GM08714 (cell line): ENCODE data around the gene THSD7A.

Experiments
- H3K4me3 ChIP-seq: fragments of 200-500 bp; sonication (Bioruptor generic); 2 replicates; pipeline ENCODE4 v1.5.1; 2014; ENCODE audit warnings: mild to moderate bottlenecking, low read length, inconsistent platforms
- ZNF274 ChIP-seq: IDR thresholded peaks from 2 replicates; pipeline ENCODE4 v1.6.1; 2012; ENCODE audit warnings: mild to moderate bottlenecking, low read depth, low read length

Gene THSD7A

DNA sequence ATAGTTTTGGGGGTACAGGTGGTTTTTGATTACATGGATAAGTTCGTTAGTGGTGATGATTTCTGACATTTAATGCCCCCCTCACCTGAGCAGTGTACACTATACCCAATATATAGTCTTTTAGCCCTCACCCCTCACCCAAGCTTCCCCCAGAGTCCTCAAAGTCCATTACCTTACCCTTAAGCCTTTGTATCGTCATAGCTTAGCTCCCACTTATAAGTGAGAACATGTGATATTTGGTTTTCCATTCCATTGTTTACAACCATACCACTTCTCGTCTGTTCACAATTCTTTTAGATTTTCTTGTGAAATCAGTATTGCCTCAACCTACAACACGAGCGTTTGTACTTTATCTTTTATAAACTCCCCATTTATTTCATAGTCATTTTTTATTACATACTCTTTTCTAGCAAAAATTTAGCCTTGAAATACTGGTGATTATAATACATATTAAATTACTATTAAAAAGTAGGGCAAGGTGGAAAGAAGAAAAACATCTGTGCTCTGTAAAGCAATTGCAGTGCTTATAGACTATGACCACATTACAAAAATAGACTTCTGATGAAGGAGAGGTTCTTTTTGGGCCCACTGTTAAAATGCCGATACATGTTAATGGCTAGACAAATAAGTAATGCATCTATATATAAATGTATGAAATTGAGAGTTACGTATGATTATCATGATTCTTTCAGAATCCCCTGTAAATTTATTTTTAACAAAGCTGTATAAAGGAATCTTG, 164.8 kb downstream of the THSD7A start:
- H3K4me3 ChIP-seq = no peak overlapping the region
- no peak for TF ChIP-seq ZNF274

GRCh38 chr7:11665357-11665756, 166.6 kb downstream of the THSD7A start:
- no peak overlapping the region for H3K4me3 ChIP-seq
- TF ChIP-seq ZNF274 = no peak

GRCh38 chr7:11655642-11656041, 176.4 kb downstream of the THSD7A start:
- no peak overlapping the region for H3K4me3 ChIP-seq
- no peak for TF ChIP-seq ZNF274

- no peak overlapping the region for H3K4me3 ChIP-seq
- TF ChIP-seq ZNF274 = no peak
Measured at GRCh38 chr7:11655163-11655562, 176.8 kb downstream of the THSD7A start.

DNA sequence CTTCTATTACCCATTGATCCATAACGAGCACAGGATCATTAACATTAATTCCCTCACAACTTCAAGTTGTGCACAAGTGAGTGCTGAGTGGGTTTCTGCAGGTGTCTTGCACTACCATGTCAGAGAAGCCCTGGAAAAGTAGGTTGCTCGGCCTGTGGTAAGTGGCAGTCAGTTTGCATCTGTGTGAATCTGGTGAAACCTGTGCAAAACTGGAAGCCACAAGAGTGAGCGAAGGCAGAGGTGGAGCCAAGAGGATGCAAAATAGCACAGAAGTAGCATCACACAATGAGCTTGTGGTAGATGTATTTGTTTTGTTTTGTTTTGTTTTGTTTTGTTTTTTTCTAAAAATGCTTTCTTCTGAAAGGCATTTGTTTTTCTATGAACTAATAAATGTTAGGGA, 181.5 kb downstream of the THSD7A start:
- no peak overlapping the region for H3K4me3 ChIP-seq
- TF ChIP-seq ZNF274 = no peak

- no peak overlapping the region for H3K4me3 ChIP-seq
- TF ChIP-seq ZNF274 = no peak
Measured at GRCh38 chr7:11650030-11650429, 182.0 kb downstream of the THSD7A start.

GRCh38 chr7:11648980-11649379, 183.0 kb downstream of the THSD7A start:
- H3K4me3 ChIP-seq = no peak overlapping the region
- no peak for TF ChIP-seq ZNF274

GRCh38 chr7:11648101-11648500, 183.9 kb downstream of the THSD7A start:
- TF ChIP-seq ZNF274 = no peak
- no peak overlapping the region for H3K4me3 ChIP-seq

DNA sequence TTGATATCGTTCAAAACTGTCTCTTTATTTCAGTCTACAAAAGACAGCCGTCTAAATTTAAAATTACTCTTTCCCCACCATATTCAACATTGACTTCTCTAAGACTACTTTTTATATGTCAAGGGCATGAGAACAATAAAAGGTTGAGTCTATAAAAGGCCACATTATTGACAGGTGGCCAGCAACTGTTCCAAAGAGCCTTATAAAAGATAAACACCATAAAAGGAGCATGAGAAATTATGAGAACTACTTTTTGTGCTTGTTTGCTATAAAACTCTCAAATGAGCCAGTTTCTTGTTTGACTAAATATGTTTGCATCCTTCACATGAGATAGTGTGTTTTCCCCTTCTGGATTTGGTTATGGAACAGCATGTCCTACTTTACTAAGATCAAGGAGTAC, 189.2 kb downstream of the THSD7A start:
- H3K4me3 ChIP-seq = no peak overlapping the region
- no peak for TF ChIP-seq ZNF274

DNA sequence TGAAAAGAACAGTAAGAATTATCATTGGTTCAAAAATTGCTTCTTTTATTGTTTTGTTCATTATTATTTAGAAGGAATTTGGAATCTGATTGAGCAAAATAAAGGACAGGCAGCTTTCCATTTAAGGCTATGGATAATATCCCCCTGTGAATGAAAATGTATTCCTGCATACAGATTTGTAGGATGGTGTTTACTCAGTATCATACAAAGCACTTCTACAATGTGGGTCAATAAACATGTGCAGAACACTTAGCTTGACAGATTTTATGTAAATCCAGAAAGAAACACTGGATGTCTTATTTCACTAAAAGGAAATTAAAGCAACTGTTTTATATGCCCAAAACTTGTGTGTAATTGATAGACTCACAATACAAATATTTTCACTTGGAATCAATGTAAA, 189.7 kb downstream of the THSD7A start:
- no peak for TF ChIP-seq ZNF274
- H3K4me3 ChIP-seq = no peak overlapping the region

DNA sequence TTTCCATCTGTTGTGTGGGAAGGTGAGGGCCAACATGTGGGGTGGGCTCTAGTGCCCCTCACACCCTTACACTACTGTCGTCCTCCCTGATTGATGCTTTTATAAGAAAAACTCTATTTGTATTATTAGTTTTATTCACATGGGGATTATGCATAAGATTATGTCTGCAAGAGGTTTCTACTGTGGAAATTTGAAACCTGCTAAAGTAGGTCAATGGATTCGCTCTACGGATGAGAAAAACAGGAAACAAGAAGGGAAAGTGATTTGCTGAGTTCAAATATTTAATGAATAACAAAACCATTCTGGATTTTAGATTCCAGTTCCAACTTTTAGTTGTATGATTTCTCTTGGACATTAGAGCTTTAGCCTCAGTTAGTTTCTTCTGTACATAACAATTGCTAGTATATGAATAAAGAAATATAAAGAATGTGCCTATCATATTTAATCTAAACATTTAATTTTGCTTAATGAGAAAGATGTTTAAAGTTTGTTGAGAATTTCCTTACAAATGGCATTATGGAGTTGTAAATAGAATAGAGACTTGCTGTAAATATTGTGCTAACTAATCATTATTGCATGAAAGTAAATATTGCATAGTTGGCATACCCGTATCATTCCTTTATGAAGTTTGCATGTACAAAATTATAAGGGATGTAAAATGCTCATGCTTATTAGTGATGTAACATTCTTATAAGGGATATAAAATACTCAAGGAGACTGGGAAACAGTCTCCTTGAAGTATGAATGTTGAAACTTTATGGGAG, 193.8 kb downstream of the THSD7A start:
- TF ChIP-seq ZNF274 = no peak
- H3K4me3 ChIP-seq = no peak overlapping the region

DNA sequence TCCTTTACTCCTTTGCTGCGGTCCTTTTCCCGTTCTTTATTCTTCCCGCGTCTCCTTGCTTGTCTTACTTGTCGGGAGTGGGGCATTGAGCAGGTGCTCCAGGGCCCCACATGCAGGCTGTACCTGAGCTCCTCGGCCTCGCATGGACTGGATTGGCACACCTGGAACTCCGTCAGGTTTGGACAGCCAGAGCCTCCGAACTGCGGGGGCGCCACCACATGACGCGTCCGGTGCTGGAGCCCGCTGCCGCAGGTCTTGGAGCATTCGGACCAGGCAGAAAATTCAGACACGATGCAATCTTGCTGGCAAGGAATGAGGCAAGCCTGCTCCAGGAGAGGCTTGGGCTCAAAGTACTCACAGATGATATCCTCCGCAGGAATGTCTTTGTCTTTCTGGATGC, 195.7 kb downstream of the THSD7A start:
- H3K4me3 ChIP-seq = no peak overlapping the region
- no peak for TF ChIP-seq ZNF274

DNA sequence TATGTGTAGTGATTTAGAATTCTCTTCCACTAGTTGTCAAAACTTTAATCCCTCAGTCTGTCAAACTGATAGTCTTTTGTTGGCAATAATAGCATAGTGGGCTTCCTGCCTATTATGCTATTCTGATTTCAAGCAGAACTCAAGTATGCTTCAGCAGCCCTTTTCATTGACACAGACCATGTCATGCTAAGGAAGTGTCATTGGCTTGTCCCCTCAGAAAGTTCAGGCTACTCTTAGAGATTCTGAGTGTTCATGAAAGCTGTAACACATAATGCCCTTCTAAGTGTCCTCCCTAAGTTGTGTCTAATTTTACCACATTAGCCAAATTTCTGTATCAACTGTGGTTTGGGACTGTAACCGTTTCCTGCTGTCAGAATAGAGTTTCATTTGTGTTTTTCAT, 198.7 kb downstream of the THSD7A start:
- no peak for TF ChIP-seq ZNF274

DNA sequence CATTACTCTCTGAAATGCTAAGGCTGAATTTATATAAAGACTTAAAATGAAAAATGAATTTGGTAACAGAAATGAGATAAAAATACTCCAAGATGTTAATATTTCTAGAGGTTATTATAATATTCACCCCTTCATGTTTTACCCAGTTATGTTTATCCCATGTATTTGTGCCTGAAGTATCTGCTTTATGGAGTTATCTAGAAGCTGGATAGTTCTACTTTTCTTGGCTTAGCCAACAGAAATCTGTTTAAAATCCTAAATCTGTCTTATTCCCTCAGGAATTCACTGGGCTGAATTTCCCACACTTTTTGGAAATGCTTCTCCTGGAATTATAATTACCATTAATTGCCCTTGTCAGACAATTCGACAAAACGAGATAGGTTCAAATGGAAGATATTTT, 201.6 kb downstream of the THSD7A start:
- TF ChIP-seq ZNF274 = no peak
- H3K4me3 ChIP-seq = no peak overlapping the region

More for the DNA sequence above, 198.7 kb downstream of the THSD7A start:
- no peak overlapping the region for H3K4me3 ChIP-seq

- H3K4me3 ChIP-seq = no peak overlapping the region
- no peak for TF ChIP-seq ZNF274
Measured at GRCh38 chr7:11625669-11626068, 206.3 kb downstream of the THSD7A start.

- H3K4me3 ChIP-seq = no peak overlapping the region
- TF ChIP-seq ZNF274 = no peak
Measured at GRCh38 chr7:11623093-11623678, 208.8 kb downstream of the THSD7A start.
